Mucosa of stomach (tissue), 1 donor: Measurements from ENCODE around the gene SGPL1.

ENCODE experiments used
- H3K27me3 ChIP-seq: one replicate; pipeline ENCODE4 v1.7.0; 2013; ENCODE audit warnings: mild to moderate bottlenecking, low read length; ENCODE audit not compliant: control insufficient read depth, insufficient read depth
- H3K36me3 ChIP-seq: one replicate; pipeline ENCODE4 v1.7.0; 2013; ENCODE audit warnings: low read length; ENCODE audit not compliant: control insufficient read depth, insufficient read depth
- H3K4me1 ChIP-seq: one replicate; pipeline ENCODE4 v1.7.0; 2013; ENCODE audit warnings: mild to moderate bottlenecking, low read length; ENCODE audit not compliant: control insufficient read depth, insufficient read depth
- H3K4me3 ChIP-seq: one replicate; pipeline ENCODE4 v1.7.0; 2013; ENCODE audit warnings: low read length
- H3K9ac ChIP-seq: one replicate; pipeline ENCODE4 v1.7.0; 2013; ENCODE audit warnings: mild to moderate bottlenecking, low read length, moderate library complexity
- H3K9me3 ChIP-seq: one replicate; pipeline ENCODE4 v1.7.0; 2013; ENCODE audit warnings: mild to moderate bottlenecking, low read length, moderate library complexity; ENCODE audit not compliant: control insufficient read depth
- donor health status: Pancreatic carcinoma.

The SGPL1 gene

GRCh38 chr10:70775679-70776454 lies 39.9 kb upstream of the SGPL1 start:
- no peak overlapping the region for H3K9ac ChIP-seq
- no peak overlapping the region for H3K4me3 ChIP-seq
- H3K9me3 ChIP-seq, result no peaks in the 10 kb centered on the region
- no peaks in the 10 kb centered on the region for H3K36me3 ChIP-seq
- H3K4me1 ChIP-seq, result peaks cover 10% of the 10 kb centered on the region
- H3K27me3 ChIP-seq, result no peaks in the 10 kb centered on the region

- H3K27me3 ChIP-seq, result no peaks in the 10 kb centered on the region
- H3K9me3 ChIP-seq, result no peaks in the 10 kb centered on the region
- no peaks in the 10 kb centered on the region for H3K36me3 ChIP-seq
- no peak overlapping the region for H3K4me3 ChIP-seq
- H3K4me1 ChIP-seq, result peaks cover 10% of the 10 kb centered on the region
- H3K9ac ChIP-seq, result no peak overlapping the region
Observed at GRCh38 chr10:70776455-70777005, 39.2 kb upstream of the SGPL1 start.

DNA sequence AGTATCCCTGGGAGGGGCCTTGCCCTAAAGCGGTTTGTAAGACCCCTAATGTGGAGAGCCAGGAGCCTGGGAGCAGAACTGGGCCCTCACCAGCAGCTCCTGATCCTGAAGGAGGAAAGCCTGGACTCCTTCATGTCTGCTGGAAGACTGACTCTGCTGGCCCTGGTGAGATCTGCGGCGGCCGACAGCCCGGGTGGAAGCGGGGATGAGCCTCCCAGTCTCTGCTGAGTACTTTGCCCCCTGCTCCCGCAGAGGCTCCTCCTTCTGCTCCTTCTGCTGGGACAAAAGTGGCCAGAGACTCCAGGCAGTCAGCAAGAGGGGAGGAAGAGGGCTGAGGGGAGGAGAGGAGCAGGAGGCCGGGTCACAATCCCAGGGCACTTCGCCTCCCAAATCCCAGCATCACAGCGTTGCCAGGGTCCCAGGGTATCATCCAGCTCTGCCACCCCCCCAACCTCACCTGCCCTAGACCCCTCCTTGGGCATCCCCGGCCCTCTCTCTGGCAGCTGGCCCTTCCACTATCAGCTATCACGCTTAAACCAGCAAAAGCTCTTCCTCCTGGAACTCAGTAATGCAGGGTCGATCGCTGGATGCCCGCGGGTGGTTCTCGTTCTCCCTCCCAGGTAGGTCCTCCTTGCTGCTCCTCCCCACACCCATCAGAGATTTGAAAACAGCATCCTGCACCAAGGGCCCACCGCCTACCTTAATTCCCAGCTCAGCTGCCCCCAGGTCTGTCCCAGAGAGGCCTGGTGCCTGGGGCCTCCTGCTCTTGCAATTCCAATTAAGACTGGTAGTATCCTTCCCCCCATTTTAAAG lies 38.5 kb upstream of the SGPL1 start:
- Histone ChIP-seq H3K27me3 (no peaks in the 10 kb centered on the region), H3K36me3 (no peaks in the 10 kb centered on the region), H3K4me3 (no peak overlapping the region), H3K9me3 (no peaks in the 10 kb centered on the region), H3K9ac (no peak overlapping the region), H3K4me1 (peaks cover 10% of the 10 kb centered on the region)

GRCh38 chr10:70778267-70778924 lies 37.4 kb upstream of the SGPL1 start:
- Histone ChIP-seq H3K4me3 (no peak overlapping the region), H3K9me3 (no peaks in the 10 kb centered on the region), H3K27me3 (no peaks in the 10 kb centered on the region), H3K4me1 (peaks cover 10% of the 10 kb centered on the region), H3K36me3 (no peaks in the 10 kb centered on the region), H3K9ac (no peak overlapping the region)

- H3K27me3 ChIP-seq, result no peaks in the 10 kb centered on the region
- H3K9ac ChIP-seq, result no peak overlapping the region
- H3K36me3 ChIP-seq, result no peaks in the 10 kb centered on the region
- H3K4me1 ChIP-seq, result peaks cover 10% of the 10 kb centered on the region
- H3K9me3 ChIP-seq, result no peaks in the 10 kb centered on the region
- H3K4me3 ChIP-seq, result no peak overlapping the region
Observed at GRCh38 chr10:70779088-70779487, 36.7 kb upstream of the SGPL1 start.

DNA sequence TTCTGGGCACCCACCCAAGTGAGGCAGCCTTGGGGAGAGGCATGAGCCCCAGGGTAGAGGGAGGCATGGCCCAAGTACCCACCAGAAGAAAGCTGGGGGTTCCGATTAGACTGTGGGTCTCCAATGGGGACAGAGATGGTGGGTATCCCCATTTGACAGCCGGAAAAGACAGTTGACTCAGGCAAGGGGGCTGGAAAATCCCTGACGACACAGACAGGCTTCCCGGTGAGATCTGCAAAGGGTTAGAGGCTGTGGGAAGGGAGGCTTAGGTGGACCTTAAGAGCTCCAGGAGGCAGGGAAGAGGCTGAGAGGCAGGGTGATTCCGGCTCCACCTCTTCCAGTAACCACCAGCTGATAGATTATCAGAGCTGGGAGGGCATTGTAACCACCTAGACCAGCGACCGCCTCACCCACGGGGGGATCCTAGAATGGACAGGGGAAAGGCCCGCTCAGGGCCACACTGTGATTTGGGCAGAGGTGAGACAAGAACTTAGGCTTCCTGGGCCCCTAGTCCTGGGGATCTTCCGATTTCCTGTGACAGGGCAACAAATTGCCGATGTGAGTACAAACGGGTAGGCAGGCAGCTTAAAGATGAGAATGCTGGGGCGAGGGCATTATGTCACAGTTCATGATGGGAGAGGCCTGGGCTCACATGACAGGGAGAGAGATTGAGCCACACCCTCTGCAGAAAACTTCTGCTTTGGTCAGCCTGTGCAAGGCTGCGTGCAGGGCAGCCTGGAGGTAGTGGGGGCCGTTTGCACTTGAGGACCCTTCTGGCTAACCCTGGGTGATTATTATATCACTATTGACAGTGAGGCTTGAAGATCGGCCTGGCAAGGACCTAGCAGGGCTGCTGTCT lies 36.0 kb upstream of the SGPL1 start:
- Histone ChIP-seq H3K9me3 (no peaks in the 10 kb centered on the region), H3K4me3 (no peak overlapping the region), H3K27me3 (no peaks in the 10 kb centered on the region), H3K36me3 (no peaks in the 10 kb centered on the region), H3K4me1 (peaks cover 10% of the 10 kb centered on the region), H3K9ac (no peak overlapping the region)

- H3K4me3 ChIP-seq, result no peak overlapping the region
- H3K9ac ChIP-seq, result no peak overlapping the region
- no peaks in the 10 kb centered on the region for H3K27me3 ChIP-seq
- H3K4me1 ChIP-seq, result peaks cover 10% of the 10 kb centered on the region
- no peaks in the 10 kb centered on the region for H3K9me3 ChIP-seq
- H3K36me3 ChIP-seq, result no peaks in the 10 kb centered on the region
Observed at GRCh38 chr10:70780370-70780760, 35.4 kb upstream of the SGPL1 start.

- peaks cover 10% of the 10 kb centered on the region for H3K4me1 ChIP-seq
- H3K9me3 ChIP-seq, result no peaks in the 10 kb centered on the region
- no peak overlapping the region for H3K4me3 ChIP-seq
- no peaks in the 10 kb centered on the region for H3K27me3 ChIP-seq
- no peaks in the 10 kb centered on the region for H3K36me3 ChIP-seq
- no peak overlapping the region for H3K9ac ChIP-seq
Observed at GRCh38 chr10:70780772-70781171, 35.0 kb upstream of the SGPL1 start.

GRCh38 chr10:70781461-70782051 lies 34.2 kb upstream of the SGPL1 start:
- no peaks in the 10 kb centered on the region for H3K36me3 ChIP-seq
- H3K27me3 ChIP-seq, result no peaks in the 10 kb centered on the region
- H3K9me3 ChIP-seq, result no peaks in the 10 kb centered on the region
- peaks cover 10% of the 10 kb centered on the region for H3K4me1 ChIP-seq
- no peak overlapping the region for H3K4me3 ChIP-seq
- H3K9ac ChIP-seq, result no peak overlapping the region

GRCh38 chr10:70782086-70782745 lies 33.5 kb upstream of the SGPL1 start:
- H3K4me3 ChIP-seq, result no peak overlapping the region
- no peak overlapping the region for H3K9ac ChIP-seq
- peaks cover 10% of the 10 kb centered on the region for H3K4me1 ChIP-seq

More at GRCh38 chr10:70782086-70782745, 33.5 kb upstream of the SGPL1 start:
- H3K36me3 ChIP-seq, result no peaks in the 10 kb centered on the region
- H3K27me3 ChIP-seq, result no peaks in the 10 kb centered on the region
- no peaks in the 10 kb centered on the region for H3K9me3 ChIP-seq
